RKO (cell line): ENCODE results near the gene MMP24.

Source experiments
- DNase-seq: peaks from one replicate; pipeline ENCODE4 v3.0.0-alpha.2; 2016; ENCODE audit warnings: low spot score

The MMP24 gene

GRCh38 chr20:35279040-35279439 is 52.5 kb downstream of the MMP24 start:
- DNase-seq: no peak

- DNase-seq: no peak
Observed at GRCh38 chr20:35279533-35280174, 53.2 kb downstream of the MMP24 start.

- no peak for DNase-seq
Observed at GRCh38 chr20:35280523-35280922, 54.0 kb downstream of the MMP24 start.

- no peak for DNase-seq
Observed at GRCh38 chr20:35281506-35282101, 55.1 kb downstream of the MMP24 start.

- DNase-seq: peak; percentile 74
Observed at GRCh38 chr20:35283441-35284266, 57.2 kb downstream of the MMP24 start.

GRCh38 chr20:35284267-35284991 is 57.9 kb downstream of the MMP24 start, which contains the start of gene EIF6:
TSS of gene EIF6 (minus strand) at chr20:35284772. CDS start at chr20:35284487, 285 bp downstream.
- peak; percentile 97 for DNase-seq

- DNase-seq: no peak
Observed at GRCh38 chr20:35284992-35285805, 58.7 kb downstream of the MMP24 start.

GRCh38 chr20:35285806-35286076 is 59.3 kb downstream of the MMP24 start:
- DNase-seq: peak; percentile 94

GRCh38 chr20:35286077-35286898 is 59.8 kb downstream of the MMP24 start:
- no peak for DNase-seq

GRCh38 chr20:35286899-35287508 is 60.5 kb downstream of the MMP24 start:
- no peak for DNase-seq

- DNase-seq: no peak
Observed at GRCh38 chr20:35287509-35288324, 61.2 kb downstream of the MMP24 start.

- no peak for DNase-seq
Observed at GRCh38 chr20:35288325-35289060, 62.0 kb downstream of the MMP24 start.

GRCh38 chr20:35290186-35290886 is 63.8 kb downstream of the MMP24 start:
- DNase-seq: no peak

GRCh38 chr20:35290887-35291417 is 64.5 kb downstream of the MMP24 start:
- DNase-seq: no peak

GRCh38 chr20:35291654-35292503 is 65.4 kb downstream of the MMP24 start, which contains the start of gene FAM83C:
TSS of gene FAM83C (minus strand) at chr20:35292425. CDS start at chr20:35292304, 121 bp downstream.
- no peak for DNase-seq

- DNase-seq: no peak
Observed at GRCh38 chr20:35292504-35293285, 66.2 kb downstream of the MMP24 start.
